AG08395 (cell line): Measurements from ENCODE around the gene ZCRB1.

ENCODE experiments used
- DNase-seq: peaks from one replicate; pipeline ENCODE4 v3.0.0; 2012; ENCODE audit warnings: mixed read lengths, low spot score

ZCRB1 gene

DNA sequence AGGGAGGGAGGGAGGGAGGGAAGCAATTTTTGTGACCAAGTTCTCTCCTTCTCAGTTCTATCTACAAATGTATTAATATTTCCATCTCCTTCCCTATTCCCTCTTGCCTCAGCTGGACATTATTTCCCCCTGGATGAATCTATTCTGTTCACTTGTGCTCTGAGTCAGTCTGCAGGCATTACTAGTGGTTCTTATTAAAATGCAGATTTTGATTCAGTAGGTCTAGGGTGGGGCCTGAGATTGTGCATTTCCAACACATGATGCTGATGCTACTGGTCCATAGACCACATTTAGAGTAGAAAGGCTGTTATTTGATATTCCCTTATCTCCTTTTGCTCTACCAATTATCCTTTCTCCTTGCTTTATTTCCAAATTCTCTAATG lies 47.8 kb downstream of the ZCRB1 start:
- no peak for DNase-seq

GRCh38 chr12:42277396-42278127 lies 48.3 kb downstream of the ZCRB1 start:
- no peak for DNase-seq

- no peak for DNase-seq
Observed at GRCh38 chr12:42275499-42275898, 50.4 kb downstream of the ZCRB1 start.

DNA sequence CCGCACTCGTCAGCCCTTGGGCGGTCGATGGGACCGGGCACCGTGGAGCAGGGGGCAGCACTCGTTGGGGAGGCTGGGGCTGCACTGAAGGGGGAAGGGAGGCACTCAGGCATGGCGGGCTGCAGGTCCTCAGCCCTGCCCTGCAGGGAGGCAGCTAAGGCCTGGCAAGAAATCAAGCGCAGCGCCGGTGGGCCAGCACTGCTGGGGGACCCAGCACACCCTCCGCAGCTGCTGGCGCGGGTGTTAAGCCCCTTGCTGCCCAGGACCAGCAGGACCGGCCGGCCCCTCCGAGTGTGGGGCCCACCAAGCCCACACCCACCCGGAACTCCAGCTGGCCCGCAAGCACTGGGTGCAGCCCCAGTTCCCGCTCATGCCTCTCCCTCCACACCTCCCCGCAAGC lies 52.2 kb downstream of the ZCRB1 start:
- DNase-seq = no peak

GRCh38 chr12:42270596-42270995 lies 55.3 kb downstream of the ZCRB1 start:
- no peak for DNase-seq

DNA sequence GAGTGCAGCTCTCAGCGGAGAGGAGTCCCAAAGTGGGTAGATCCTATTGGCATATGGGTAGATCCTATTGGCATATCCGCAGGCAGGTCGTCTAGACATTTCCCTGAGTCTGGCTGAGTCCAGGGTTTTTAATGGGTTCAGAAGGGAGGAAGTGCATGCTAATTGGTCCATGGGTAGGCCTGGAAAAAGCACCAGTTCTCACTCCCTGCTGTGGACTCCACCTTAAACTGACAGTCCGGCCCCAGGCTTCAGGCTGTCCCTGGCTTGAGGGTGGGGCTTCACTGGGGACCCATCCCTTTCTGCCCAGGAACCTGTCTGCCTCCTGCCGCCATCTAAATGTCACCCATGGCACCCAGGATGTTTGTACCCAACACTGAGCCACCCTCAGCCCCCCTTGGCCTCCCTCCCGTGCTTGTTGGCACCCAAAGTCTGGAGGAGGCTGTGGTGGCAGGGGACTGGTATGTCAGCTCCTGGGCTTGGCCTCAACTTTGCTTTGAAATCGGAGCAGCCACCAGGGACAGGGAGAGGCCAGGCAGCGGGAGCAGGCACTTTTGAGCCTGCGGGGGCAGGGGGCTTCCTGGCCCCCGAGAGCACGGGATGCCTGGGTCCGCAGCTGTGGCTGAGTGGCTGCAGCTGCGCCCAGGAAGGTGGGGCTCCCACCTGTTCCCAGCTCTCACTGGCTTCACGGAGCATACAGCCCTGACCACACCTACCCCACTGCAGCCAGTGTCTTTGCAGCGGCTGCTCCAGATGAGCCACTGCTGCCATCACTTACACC lies 58.3 kb downstream of the ZCRB1 start:
- DNase-seq = no peak

- DNase-seq = no peak
Observed at GRCh38 chr12:42266579-42267230, 59.2 kb downstream of the ZCRB1 start.

DNA sequence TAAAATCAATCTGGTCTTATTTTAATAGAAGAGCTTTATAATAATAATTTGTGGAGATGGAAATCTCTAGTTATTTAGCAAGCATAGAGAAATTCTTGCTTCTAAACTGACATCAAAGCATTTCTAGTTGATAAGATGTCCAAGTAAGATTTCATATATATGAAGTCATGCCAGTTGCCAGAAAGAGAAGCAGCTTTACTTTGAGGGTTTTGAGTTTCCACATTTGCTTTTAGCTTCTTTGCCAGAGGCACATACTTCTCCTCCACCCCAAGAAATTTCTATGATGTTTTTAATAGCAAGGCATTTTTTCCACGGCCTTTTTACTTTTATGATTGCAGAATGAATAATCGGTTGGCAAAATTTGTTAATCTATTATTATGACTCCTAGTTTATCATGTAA lies 63.6 kb downstream of the ZCRB1 start:
- no peak for DNase-seq
